K562 (cell line): ENCODE results near the gene DIS3L2. TPM values are rescaled to one million over a fixed set of nuclear protein-coding genes. Genes with fewer than 3 reads are reported as not detected.

ENCODE experiments used
- ATAC-seq: fragments of 200-7000 bp; cut with Tn5 transposase; 3 replicates; pipeline ENCODE4 v1.9.1; 2020; ENCODE audit warnings: moderate library complexity
- BruUV-seq: library from RNA; stranded (reverse); fragments of 400-500 nt; replicated peaks from 2 replicates; lab custom pipeline; 2021; lab: Mats Ljungman, UMichigan
- CTCF ChIA-PET: fragments of 300-600 bp; formaldehyde crosslinking; extraction: SDS; loops from one replicate; lab custom pipeline; 2021; ENCODE audit warnings: low intra/inter-chr PET ratio; lab: Yijun Ruan, JAX
- POLR2A ChIA-PET: fragments of 300-600, 350-650 bp; sonication (Branson Sonifier 250); formaldehyde crosslinking; extraction: SDS; loops from one replicate; lab custom pipeline; 2021; ENCODE audit warnings: antibody characterized with exemption, inconsistent platforms; lab: Yijun Ruan, JAX
- DNase-seq, 4 experiments: peaks; one replicate each; pipeline versions ENCODE4 v3.0.0 to v3.0.0-alpha.2; 2011 to 2018; ENCODE audit warnings: low spot score in 3 of 4, mixed read lengths in 3 of 4; ENCODE audit errors: extremely low read depth in 1 of 4
- FAIRE-seq: peaks from 2 replicates; lab custom pipeline; 2011; peaks lifted over from hg19 to GRCh38; lab: Jason Lieb, UNC
- H2AFZ ChIP-seq: 2 replicates; pipeline ENCODE4 v1.6.0; 2011; ENCODE audit warnings: low read depth, low read length, control low read depth, inconsistent platforms
- H3K27ac ChIP-seq: fragments of 200-600 bp; 3 replicates; pipeline ENCODE4 v1.8.0; 2011; ENCODE audit warnings: low read depth, mild to moderate bottlenecking, control low read depth, inconsistent platforms, low read length, moderate library complexity, mixed read lengths; ENCODE audit errors: extremely low read depth
- H3K27me3 ChIP-seq, 2 experiments: fragments of 300-600 bp in 1 of 2; 2 replicates in 1 of 2; 3 replicates in 1 of 2; pipeline versions ENCODE4 v1.6.0 to v1.8.0; 2011; ENCODE audit warnings: inconsistent platforms in 2 of 2, low read length in 2 of 2, mild to moderate bottlenecking in 1 of 2, mixed read lengths in 1 of 2, moderate library complexity in 1 of 2; ENCODE audit not compliant: control insufficient read depth in 2 of 2, insufficient read depth in 2 of 2
- H3K36me3 ChIP-seq: fragments of 300-600 bp; 3 replicates; pipeline ENCODE4 v1.8.0; 2011; ENCODE audit warnings: mild to moderate bottlenecking, low read length, inconsistent platforms; ENCODE audit not compliant: control insufficient read depth, insufficient read depth
- H3K4me1 ChIP-seq, 2 experiments: fragments of 200-600 bp in 1 of 2; replicated peaks in 1 of 2; 2 replicates in 1 of 2; 3 replicates in 1 of 2; pipeline versions ENCODE4 v1.5.1 to v1.8.0; 2011; ENCODE audit warnings: inconsistent platforms in 2 of 2, low read length in 2 of 2, mild to moderate bottlenecking in 1 of 2, mixed read lengths in 1 of 2, moderate library complexity in 1 of 2; ENCODE audit not compliant: control insufficient read depth in 2 of 2, insufficient read depth in 2 of 2
- H3K4me2 ChIP-seq: 2 replicates; pipeline ENCODE4 v1.6.1; 2011; ENCODE audit warnings: low read length, control low read depth, inconsistent platforms, mixed read lengths; ENCODE audit not compliant: insufficient read depth
- H3K4me3 ChIP-seq: fragments of 200-600 bp; sonication (generic), shearing (Covaris generic); 2 replicates; pipeline ENCODE4 v1.5.1; 2016; ENCODE audit warnings: control low read depth, inconsistent platforms
- H3K79me2 ChIP-seq: fragments of 200-600 bp; 3 replicates; pipeline ENCODE4 v1.8.0; 2011; ENCODE audit warnings: low read length, inconsistent platforms; ENCODE audit not compliant: control insufficient read depth, insufficient read depth
- H3K9ac ChIP-seq, 2 experiments: 2 replicates each; pipeline versions ENCODE4 v1.6.0 to v1.6.1; 2011; ENCODE audit warnings: low read depth in 2 of 2, low read length in 2 of 2, control low read depth in 1 of 2, inconsistent platforms in 1 of 2, mild to moderate bottlenecking in 1 of 2, mixed read lengths in 1 of 2; ENCODE audit not compliant: insufficient read depth in 1 of 2
- H3K9me1 ChIP-seq: one replicate; pipeline ENCODE4 v1.6.0; 2011; ENCODE audit warnings: inconsistent platforms, mild to moderate bottlenecking, low read length, moderate library complexity; ENCODE audit not compliant: control insufficient read depth, insufficient read depth
- H3K9me3 ChIP-seq: replicated peaks from 2 replicates; pipeline ENCODE4 v1.5.1; 2011; ENCODE audit warnings: low read depth, low read length, inconsistent platforms; ENCODE audit not compliant: control insufficient read depth, insufficient read depth
- H4K20me1 ChIP-seq: replicated peaks from 2 replicates; pipeline ENCODE4 v1.6.1; 2011; ENCODE audit warnings: low read length, inconsistent platforms, mixed read lengths; ENCODE audit not compliant: control insufficient read depth, insufficient read depth
- CBFA2T3 ChIP-seq: fragments of 450-650 bp; IDR thresholded peaks from 2 replicates; pipeline ENCODE4 v1.6.1; 2017
- TAL1 ChIP-seq: fragments of 450-650 bp; IDR thresholded peaks from 2 replicates; pipeline ENCODE4 v1.6.1; 2016; ENCODE audit warnings: mild to moderate bottlenecking
- TCF3 ChIP-seq: sonication (generic); formaldehyde crosslinking; IDR thresholded peaks from 2 replicates; pipeline ENCODE4 v1.4.0; 2020; ENCODE audit warnings: mild to moderate bottlenecking, missing genetic modification reagents
- YY1 ChIP-seq, 3 experiments: IDR thresholded peaks; 2 replicates each; pipeline ENCODE4 v1.6.1; 2011; ENCODE audit warnings: low read length in 2 of 3, mild to moderate bottlenecking in 2 of 3, moderate library complexity in 2 of 3, borderline replicate concordance in 1 of 3, control low read depth in 1 of 3, low read depth in 1 of 3; ENCODE audit not compliant: insufficient read depth in 3 of 3, insufficient replicate concordance in 2 of 3, control insufficient read depth in 1 of 3, insufficient read length in 1 of 3; ENCODE audit errors: extremely low read depth in 1 of 3
- ZKSCAN1 ChIP-seq: fragments of 150-350 bp; IDR thresholded peaks from 2 replicates; pipeline ENCODE4 v1.6.1; 2016; ENCODE audit warnings: low read depth, low read length
- ZNF766 ChIP-seq: fragments of 200-800 bp; sonication (Bioruptor generic); conservative IDR thresholded peaks from 2 replicates; pipeline ENCODE4 v1.6.1; 2016; ENCODE audit warnings: missing genetic modification characterization, missing compliant biosample characterization
- WGBS: fragments of 100-300 bp; shearing (Covaris generic); methylation state at CpG from one replicate; pipeline ENCODE4 v1.1.6; 2016; ENCODE audit warnings: low coverage, mixed read lengths; ENCODE audit not compliant: insufficient coverage; ENCODE audit errors: missing lambda C conversion rate; 5-methylcytosine and 5-hydroxymethylcytosine counted together
- in situ Hi-C: fragments of 300-500 bp; cut with MboI; formaldehyde crosslinking; loops from 4 replicates; pipeline ENCODE4 v1.15.0; 2018; ENCODE audit warnings: inconsistent platforms, mixed read lengths
- intact Hi-C: fragments of 100-400 bp; cut with micrococcal nuclease; formaldehyde crosslinking; loops from 2 replicates; pipeline ENCODE4 v1.14.2; 2022
- polyA plus RNA-seq, 8 experiments: library from polyadenylated mRNA; depleted of rRNA in 4 of 8; stranded (reverse) in 5 of 8; unstranded in 3 of 8; fragments of >200 nt; fragmentation: Nextera tagmentation in 2 of 8; fragmentation: Illumina TruSeq in 1 of 8; extraction: Ambion mirVana in 2 of 8; extraction: Trizol in 1 of 8; gene quantifications; 2 replicates each; pipeline versions ENCODE4 v1.2.1 to v1.2.3, GENCODE V29; 2011 to 2014; ENCODE audit warnings: inconsistent platforms in 1 of 8, missing spikeins in 1 of 8
- total RNA-seq, 7 experiments: library from RNA; depleted of rRNA in 6 of 7; stranded (reverse); fragments of >200 nt in 6 of 7; fragmentation: Illumina TruSeq in 2 of 7; extraction: Trizol in 2 of 7; gene quantifications; 2 replicates each; pipeline versions ENCODE4 v1.2.1 to v1.2.3, GENCODE V29; 2011 to 2021; ENCODE audit warnings: low replicate concordance in 1 of 7
- TF ChIP-seq, protein P1 (sequence below): fragments of 250-450 bp; sonication (Bioruptor Pico); IDR thresholded peaks from 2 replicates; pipeline ENCODE4 v1.5.0; 2021

The DIS3L2 gene
- total and polyA plus RNA-seq, 9 of the 15 experiments (the other 6 are each of a cell fraction or from before 2014, with no cell fraction given), result 1.5 to 19.2 (median 11.2) TPM

DNA sequence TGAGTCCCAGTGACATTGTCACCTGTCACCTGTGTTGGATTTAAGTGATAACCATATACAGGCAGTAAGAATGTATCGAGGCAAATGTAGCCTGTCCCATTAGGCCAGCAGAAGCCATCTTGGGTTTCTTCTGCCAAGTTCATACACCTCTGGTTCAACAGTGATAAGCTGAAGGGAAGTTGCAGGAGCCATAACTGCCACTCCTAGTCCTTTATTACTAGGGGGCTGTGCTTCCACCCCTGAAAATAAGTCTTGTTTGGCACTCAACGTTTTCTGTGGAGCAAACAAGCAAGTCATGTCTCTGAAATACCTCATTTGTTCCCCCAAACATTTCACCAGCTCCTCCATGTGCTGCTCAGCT is 358.9 kb downstream of the DIS3L2 start:
- POLR2A ChIA-PET, result interaction anchor here (0.7 to 1.6 kb wide), 2 partner anchors 30 to 226 kb away, joined by 3 read pairs; no protein-coding TSS in a partner anchor

More for the DNA sequence above, 358.9 kb downstream of the DIS3L2 start:
- no peaks in the 10 kb centered on the region for H3K79me2 ChIP-seq
- H3K9me1 ChIP-seq, result no peaks in the 10 kb centered on the region
- H3K4me1 ChIP-seq, result peaks cover 13 to 28% of the 10 kb centered on the region in 2 experiments; a peak in 4 of 5 replicates
- CTCF ChIA-PET, result no interaction called here
- WGBS, result 14% methylated on average over 2 of the region's 2 CpGs
- intact Hi-C loops, result loop anchor here (10.0 kb wide), 1 partner anchor 176 kb away; no protein-coding TSS in a partner anchor
- peak overlapping the region; percentile 55; the same call in 1 of the 3 replicates for H3K27ac ChIP-seq
- DNase-seq, result peak in 2 of 4 experiments; percentile 29 to 33
- TF ChIP-seq CBFA2T3 (peak; percentile 20; the same call in 1 of the 2 replicates), ZNF766 (0 out of 2 replicates have a peak, but pooled peaks have one; percentile 44), TCF3 (CRISPR knock-in tag) (peak; percentile 43; the same call in 1 of the 2 replicates), ZKSCAN1 (no peak), TAL1 (0 out of 2 replicates have a peak, but pooled peaks have one; percentile 21), YY1 (IDR thresholded peaks at IDR 0.05; ENCODE audit: borderline replicate concordance in 1 of 3, control insufficient read depth in 1 of 3, extremely low read depth in 1 of 3, insufficient read depth in 3 of 3, insufficient read length in 1 of 3, insufficient replicate concordance in 2 of 3, low read depth in 1 of 3, low read length in 2 of 3) (peak in 1 of 3 experiments; percentile 64)
- TF ChIP-seq, protein P1, sequence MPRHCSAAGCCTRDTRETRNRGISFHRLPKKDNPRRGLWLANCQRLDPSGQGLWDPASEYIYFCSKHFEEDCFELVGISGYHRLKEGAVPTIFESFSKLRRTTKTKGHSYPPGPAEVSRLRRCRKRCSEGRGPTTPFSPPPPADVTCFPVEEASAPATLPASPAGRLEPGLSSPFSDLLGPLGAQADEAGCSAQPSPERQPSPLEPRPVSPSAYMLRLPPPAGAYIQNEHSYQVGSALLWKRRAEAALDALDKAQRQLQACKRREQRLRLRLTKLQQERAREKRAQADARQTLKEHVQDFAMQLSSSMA (CRISPR knock-in tag), result no peak
- TF ChIP-seq, all 486 proteins: peak for 5
- Histone ChIP-seq H3K9me3 (no peaks in the 10 kb centered on the region), H3K4me3 (no peak overlapping the region), H3K9ac (no peak overlapping the region), H4K20me1 (no peaks in the 10 kb centered on the region), H3K4me2 (no peak overlapping the region), H3K36me3 (no peaks in the 10 kb centered on the region), H2AFZ (peak overlapping the region; percentile 2; the same call in 1 of the 2 replicates), H3K27me3 (no peaks in the 10 kb centered on the region)
- no peak for FAIRE-seq
- peak; percentile 55 for ATAC-seq
- BruUV-seq, result no TSS peak
- in situ Hi-C loops, result no loop called here
